Colonic mucosa (tissue), 4 donors: ENCODE measurements around the gene LSM12. TPM values are rescaled to one million over a fixed set of nuclear protein-coding genes. Genes with fewer than 3 reads are reported as not detected.

Source experiments
- DNase-seq: peaks from one replicate; pipeline ENCODE4 v3.0.0-alpha.2; 2020
- H3K27ac ChIP-seq: fragments of 200-600 bp; one replicate; pipeline ENCODE4 v1.8.0; 2021
- H3K27me3 ChIP-seq: fragments of 200-600 bp; one replicate; pipeline ENCODE4 v1.8.0; 2021
- H3K36me3 ChIP-seq: fragments of 200-600 bp; one replicate; pipeline ENCODE4 v1.8.0; 2021
- H3K4me1 ChIP-seq: fragments of 200-600 bp; one replicate; pipeline ENCODE4 v1.8.0; 2021; ENCODE audit warnings: mild to moderate bottlenecking
- H3K4me3 ChIP-seq: fragments of 200-600 bp; one replicate; pipeline ENCODE4 v1.8.0; 2021
- H3K9ac ChIP-seq, 2 donors: one replicate each; pipeline ENCODE4 v1.7.0; 2013; ENCODE audit warnings: control low read depth in 2 of 2, low read depth in 2 of 2, low read length in 2 of 2
- H3K9me3 ChIP-seq: fragments of 200-600 bp; one replicate; pipeline ENCODE4 v1.8.0; 2021
- CTCF ChIP-seq: fragments of 200-600 bp; IDR thresholded peaks from one replicate; pipeline ENCODE4 v1.8.0; 2022; ENCODE audit warnings: antibody characterized with exemption, mild to moderate bottlenecking
- intact Hi-C: fragments of 100-400 bp; cut with DNase I; formaldehyde crosslinking; loops from one replicate; pipeline ENCODE4 v1.14.1; 2022
- total RNA-seq, 2 donors: library from RNA; stranded (reverse); fragmentation: NEBNext Ultra II Directional in 1 of 2; extraction: Animal tissue kit (Norgen Biotek cat#: 25700) in 1 of 2; gene quantifications; one replicate each; pipeline ENCODE4 v1.2.1, GENCODE V29; 2021
- donor health status: healthy.
- donor health status: DM: no; HTN: no; CAD: no.
- donor health status: DM: no; HTN: no; CAD: no.

The LSM12 gene
- total RNA-seq, 2 donors from 2014 or later: 60.9 to 74.3 TPM

- TF ChIP-seq CTCF: no peak
- Histone ChIP-seq H3K4me3 (no peak overlapping the region), H3K4me1 (no peaks in the 10 kb centered on the region), H3K36me3 (no peaks in the 10 kb centered on the region), H3K27ac (no peak overlapping the region), H3K27me3 (no peaks in the 10 kb centered on the region), H3K9ac (no peak overlapping the region), H3K9me3 (no peaks in the 10 kb centered on the region)
- no peak for DNase-seq
- intact Hi-C loops: no loop called here
Observed at GRCh38 chr17:44082256-44082927, 15.9 kb upstream of the LSM12 start.

- H3K36me3 ChIP-seq: no peaks in the 10 kb centered on the region
- H3K27ac ChIP-seq: no peak overlapping the region
- H3K4me1 ChIP-seq: no peaks in the 10 kb centered on the region
- TF ChIP-seq CTCF: no peak
- no peaks in the 10 kb centered on the region for H3K27me3 ChIP-seq
- intact Hi-C loops: no loop called here
- no peaks in the 10 kb centered on the region for H3K9me3 ChIP-seq
- no peak overlapping the region for H3K4me3 ChIP-seq
- H3K9ac ChIP-seq: no peak overlapping the region
- DNase-seq: no peak
Observed at GRCh38 chr17:44081681-44082080, 15.2 kb upstream of the LSM12 start.

- Histone ChIP-seq H3K4me1 (no peaks in the 10 kb centered on the region), H3K36me3 (no peaks in the 10 kb centered on the region), H3K27me3 (no peaks in the 10 kb centered on the region), H3K9me3 (no peaks in the 10 kb centered on the region), H3K4me3 (no peak overlapping the region), H3K27ac (no peak overlapping the region), H3K9ac (no peak overlapping the region)
- intact Hi-C loops: no loop called here
- no peak for TF ChIP-seq CTCF
- DNase-seq: no peak
Observed at GRCh38 chr17:44079877-44080821, 13.7 kb upstream of the LSM12 start.

- Histone ChIP-seq H3K9ac (no peak overlapping the region), H3K27me3 (no peaks in the 10 kb centered on the region), H3K4me1 (no peaks in the 10 kb centered on the region), H3K27ac (no peak overlapping the region), H3K4me3 (no peak overlapping the region), H3K9me3 (no peaks in the 10 kb centered on the region), H3K36me3 (no peaks in the 10 kb centered on the region)
- intact Hi-C loops: no loop called here
- no peak for TF ChIP-seq CTCF
- DNase-seq: no peak
Observed at GRCh38 chr17:44078412-44078811, 11.9 kb upstream of the LSM12 start.

GRCh38 chr17:44077595-44077909 lies 11.1 kb upstream of the LSM12 start:
- Histone ChIP-seq H3K4me3 (no peak overlapping the region), H3K36me3 (no peaks in the 10 kb centered on the region), H3K4me1 (no peaks in the 10 kb centered on the region), H3K27me3 (no peaks in the 10 kb centered on the region), H3K27ac (no peak overlapping the region), H3K9ac (no peak overlapping the region), H3K9me3 (no peaks in the 10 kb centered on the region)
- no peak for DNase-seq
- TF ChIP-seq CTCF: no peak
- intact Hi-C loops: no loop called here
